WTC11 (cell line): ENCODE measurements around the gene KCNJ6. TPM values are rescaled to one million over a fixed set of nuclear protein-coding genes. Genes with fewer than 3 reads are reported as not detected.

Experiments
- ATAC-seq: fragments of 200-7000 bp; cut with Tn5 transposase; 2 replicates; pipeline ENCODE4 v1.10.0; 2021; ENCODE audit warnings: mild to moderate bottlenecking, moderate library complexity
- CTCF ChIA-PET: fragments of 300-600 bp; sonication (Branson Sonifier 250); formaldehyde crosslinking; loops from one replicate; lab custom pipeline; 2021; ENCODE audit warnings: antibody characterized with exemption; lab: Charles Lee
- POLR2A ChIA-PET: fragments of 350-600 bp; sonication (Branson Sonifier 250); formaldehyde crosslinking; loops from one replicate; lab custom pipeline; 2021; ENCODE audit warnings: antibody characterized with exemption; lab: Charles Lee
- DNase-seq: peaks from one replicate; pipeline ENCODE4 v3.0.0; 2021; ENCODE audit warnings: low spot score
- H3K27ac Mint-ChIP-seq: 2 replicates; pipeline ENCODE4 v1.8.0; 2021; ENCODE audit warnings: mixed read lengths
- H3K27me3 Mint-ChIP-seq: 2 replicates; pipeline ENCODE4 v1.8.0; 2021; ENCODE audit warnings: low read depth, mild to moderate bottlenecking, moderate library complexity, mixed read lengths
- H3K36me3 Mint-ChIP-seq: 2 replicates; pipeline ENCODE4 v1.8.0; 2021; ENCODE audit warnings: mixed read lengths
- H3K4me1 Mint-ChIP-seq: 2 replicates; pipeline ENCODE4 v1.8.0; 2022; ENCODE audit warnings: mixed read lengths
- H3K4me3 Mint-ChIP-seq: 2 replicates; pipeline ENCODE4 v1.8.0; 2021; ENCODE audit warnings: mild to moderate bottlenecking, moderate library complexity, mixed read lengths
- H3K9me3 Mint-ChIP-seq: 2 replicates; pipeline ENCODE4 v1.8.0; 2021; ENCODE audit warnings: mixed read lengths
- CBFB ChIP-seq: sonication (generic); formaldehyde crosslinking; IDR thresholded peaks from 2 replicates; pipeline ENCODE4 v1.8.1; 2022; ENCODE audit warnings: mild to moderate bottlenecking, low read depth, missing genetic modification reagents
- GABPB1 ChIP-seq: sonication (generic); formaldehyde crosslinking; IDR thresholded peaks from 2 replicates; pipeline ENCODE4 v1.8.1; 2023; ENCODE audit warnings: mild to moderate bottlenecking, missing genetic modification reagents
- JUN ChIP-seq: sonication (generic); formaldehyde crosslinking; IDR thresholded peaks from 2 replicates; pipeline ENCODE4 v1.8.0; 2023; ENCODE audit warnings: mild to moderate bottlenecking, missing genetic modification reagents
- KAT7 ChIP-seq: sonication (generic); formaldehyde crosslinking; IDR thresholded peaks from 2 replicates; pipeline ENCODE4 v1.8.1; 2023; ENCODE audit warnings: missing genetic modification reagents, mild to moderate bottlenecking, borderline replicate concordance
- MXD4 ChIP-seq: fragments of 250-450 bp; sonication (Bioruptor Pico); IDR thresholded peaks from 2 replicates; pipeline ENCODE4 v1.8.0; 2021; ENCODE audit warnings: mild to moderate bottlenecking, moderate library complexity, borderline replicate concordance
- NFYB ChIP-seq: sonication (generic); formaldehyde crosslinking; conservative IDR thresholded peaks from 2 replicates; pipeline ENCODE4 v1.8.0; 2022; ENCODE audit warnings: low read depth, missing genetic modification reagents
- PRRX2 ChIP-seq: fragments of 250-450 bp; sonication (Bioruptor Pico); IDR thresholded peaks from 2 replicates; pipeline ENCODE4 v1.8.0; 2021; ENCODE audit warnings: mild to moderate bottlenecking
- SP1 ChIP-seq: sonication (generic); formaldehyde crosslinking; conservative IDR thresholded peaks from 2 replicates; pipeline ENCODE4 v1.8.1; 2022; ENCODE audit warnings: missing genetic modification reagents
- TEAD1 ChIP-seq: sonication (generic); formaldehyde crosslinking; IDR thresholded peaks from 2 replicates; pipeline ENCODE4 v1.8.0; 2022; ENCODE audit warnings: mild to moderate bottlenecking, missing genetic modification reagents
- ZNF263 ChIP-seq: sonication (generic); formaldehyde crosslinking; IDR thresholded peaks from 2 replicates; pipeline ENCODE4 v1.8.1; 2022; ENCODE audit warnings: low read depth, mild to moderate bottlenecking, moderate library complexity, missing genetic modification reagents
- ZNF416 ChIP-seq: fragments of 250-450 bp; sonication (Bioruptor Pico); IDR thresholded peaks from 2 replicates; pipeline ENCODE4 v1.9.0; 2021; ENCODE audit warnings: mild to moderate bottlenecking, inconsistent platforms
- total RNA-seq: library from RNA; stranded (reverse); gene quantifications from 3 replicates; pipeline ENCODE4 v1.2.3, GENCODE V29; 2021
- TF ChIP-seq, protein P1 (sequence below): sonication (generic); formaldehyde crosslinking; IDR thresholded peaks from 2 replicates; pipeline ENCODE4 v1.8.1; 2022; ENCODE audit warnings: mild to moderate bottlenecking, moderate library complexity, missing genetic modification reagents
- TF ChIP-seq, protein P2 (sequence below): sonication (generic); formaldehyde crosslinking; IDR thresholded peaks from 2 replicates; pipeline ENCODE4 v1.8.1; 2023; ENCODE audit warnings: mild to moderate bottlenecking, missing genetic modification reagents, borderline replicate concordance
- TF ChIP-seq, protein P3 (sequence below): sonication (generic); formaldehyde crosslinking; IDR thresholded peaks from 2 replicates; pipeline ENCODE4 v1.8.1; 2022; ENCODE audit warnings: low read depth, missing genetic modification reagents, borderline replicate concordance
- TF ChIP-seq, protein P4 (sequence below): sonication (generic); formaldehyde crosslinking; IDR thresholded peaks from 2 replicates; pipeline ENCODE4 v1.8.1; 2022; ENCODE audit warnings: low read depth, mild to moderate bottlenecking, moderate library complexity, missing genetic modification reagents, borderline replicate concordance
- TF ChIP-seq, protein P5 (sequence below): fragments of 250-450 bp; sonication (Bioruptor Pico); IDR thresholded peaks from 2 replicates; pipeline ENCODE4 v1.9.0; 2021; ENCODE audit warnings: mild to moderate bottlenecking
- TF ChIP-seq, protein P6 (sequence below): sonication (generic); formaldehyde crosslinking; IDR thresholded peaks from 2 replicates; pipeline ENCODE4 v1.8.1; 2023; ENCODE audit warnings: mild to moderate bottlenecking, moderate library complexity, missing genetic modification reagents

KCNJ6 gene
- total RNA-seq, 1 experiment from 2014 or later = 0.35 TPM

DNA sequence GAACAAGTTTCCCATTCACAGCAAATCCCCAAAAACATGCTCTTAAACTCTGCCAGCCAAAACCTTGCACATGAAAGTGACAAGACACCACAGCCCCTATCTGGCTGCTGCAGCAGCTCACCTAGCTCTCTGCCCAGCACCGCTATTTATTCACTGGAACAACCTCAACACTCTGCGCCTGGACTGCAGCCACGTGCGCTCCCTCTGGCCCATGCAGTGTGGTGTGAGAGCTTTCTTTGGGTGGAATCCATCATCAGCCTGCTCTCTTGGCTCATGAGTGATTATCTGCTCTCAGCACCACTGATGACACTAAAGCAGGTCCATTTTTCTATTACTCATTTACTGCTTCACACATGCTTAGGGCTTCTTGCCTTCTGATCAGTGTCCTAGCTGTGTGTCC lies 11.4 kb downstream of the KCNJ6 start:
- TF ChIP-seq PRRX2 (CRISPR knock-in tag) (no peak), SP1 (CRISPR knock-in tag) (no peak), TEAD1 (CRISPR knock-in tag) (no peak), KAT7 (no peak), GABPB1 (CRISPR knock-in tag) (no peak), MXD4 (CRISPR knock-in tag) (no peak), ZNF416 (CRISPR knock-in tag) (no peak), CBFB (no peak)
- TF ChIP-seq, protein P1, sequence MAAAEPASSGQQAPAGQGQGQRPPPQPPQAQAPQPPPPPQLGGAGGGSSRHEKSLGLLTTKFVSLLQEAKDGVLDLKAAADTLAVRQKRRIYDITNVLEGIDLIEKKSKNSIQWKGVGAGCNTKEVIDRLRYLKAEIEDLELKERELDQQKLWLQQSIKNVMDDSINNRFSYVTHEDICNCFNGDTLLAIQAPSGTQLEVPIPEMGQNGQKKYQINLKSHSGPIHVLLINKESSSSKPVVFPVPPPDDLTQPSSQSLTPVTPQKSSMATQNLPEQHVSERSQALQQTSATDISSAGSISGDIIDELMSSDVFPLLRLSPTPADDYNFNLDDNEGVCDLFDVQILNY = no peak
- TF ChIP-seq, protein P2, sequence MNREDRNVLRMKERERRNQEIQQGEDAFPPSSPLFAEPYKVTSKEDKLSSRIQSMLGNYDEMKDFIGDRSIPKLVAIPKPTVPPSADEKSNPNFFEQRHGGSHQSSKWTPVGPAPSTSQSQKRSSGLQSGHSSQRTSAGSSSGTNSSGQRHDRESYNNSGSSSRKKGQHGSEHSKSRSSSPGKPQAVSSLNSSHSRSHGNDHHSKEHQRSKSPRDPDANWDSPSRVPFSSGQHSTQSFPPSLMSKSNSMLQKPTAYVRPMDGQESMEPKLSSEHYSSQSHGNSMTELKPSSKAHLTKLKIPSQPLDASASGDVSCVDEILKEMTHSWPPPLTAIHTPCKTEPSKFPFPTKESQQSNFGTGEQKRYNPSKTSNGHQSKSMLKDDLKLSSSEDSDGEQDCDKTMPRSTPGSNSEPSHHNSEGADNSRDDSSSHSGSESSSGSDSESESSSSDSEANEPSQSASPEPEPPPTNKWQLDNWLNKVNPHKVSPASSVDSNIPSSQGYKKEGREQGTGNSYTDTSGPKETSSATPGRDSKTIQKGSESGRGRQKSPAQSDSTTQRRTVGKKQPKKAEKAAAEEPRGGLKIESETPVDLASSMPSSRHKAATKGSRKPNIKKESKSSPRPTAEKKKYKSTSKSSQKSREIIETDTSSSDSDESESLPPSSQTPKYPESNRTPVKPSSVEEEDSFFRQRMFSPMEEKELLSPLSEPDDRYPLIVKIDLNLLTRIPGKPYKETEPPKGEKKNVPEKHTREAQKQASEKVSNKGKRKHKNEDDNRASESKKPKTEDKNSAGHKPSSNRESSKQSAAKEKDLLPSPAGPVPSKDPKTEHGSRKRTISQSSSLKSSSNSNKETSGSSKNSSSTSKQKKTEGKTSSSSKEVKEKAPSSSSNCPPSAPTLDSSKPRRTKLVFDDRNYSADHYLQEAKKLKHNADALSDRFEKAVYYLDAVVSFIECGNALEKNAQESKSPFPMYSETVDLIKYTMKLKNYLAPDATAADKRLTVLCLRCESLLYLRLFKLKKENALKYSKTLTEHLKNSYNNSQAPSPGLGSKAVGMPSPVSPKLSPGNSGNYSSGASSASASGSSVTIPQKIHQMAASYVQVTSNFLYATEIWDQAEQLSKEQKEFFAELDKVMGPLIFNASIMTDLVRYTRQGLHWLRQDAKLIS (CRISPR knock-in tag) = no peak
- TF ChIP-seq, protein P3, sequence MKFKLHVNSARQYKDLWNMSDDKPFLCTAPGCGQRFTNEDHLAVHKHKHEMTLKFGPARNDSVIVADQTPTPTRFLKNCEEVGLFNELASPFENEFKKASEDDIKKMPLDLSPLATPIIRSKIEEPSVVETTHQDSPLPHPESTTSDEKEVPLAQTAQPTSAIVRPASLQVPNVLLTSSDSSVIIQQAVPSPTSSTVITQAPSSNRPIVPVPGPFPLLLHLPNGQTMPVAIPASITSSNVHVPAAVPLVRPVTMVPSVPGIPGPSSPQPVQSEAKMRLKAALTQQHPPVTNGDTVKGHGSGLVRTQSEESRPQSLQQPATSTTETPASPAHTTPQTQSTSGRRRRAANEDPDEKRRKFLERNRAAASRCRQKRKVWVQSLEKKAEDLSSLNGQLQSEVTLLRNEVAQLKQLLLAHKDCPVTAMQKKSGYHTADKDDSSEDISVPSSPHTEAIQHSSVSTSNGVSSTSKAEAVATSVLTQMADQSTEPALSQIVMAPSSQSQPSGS (CRISPR knock-in tag) = no peak
- TF ChIP-seq, protein P4, sequence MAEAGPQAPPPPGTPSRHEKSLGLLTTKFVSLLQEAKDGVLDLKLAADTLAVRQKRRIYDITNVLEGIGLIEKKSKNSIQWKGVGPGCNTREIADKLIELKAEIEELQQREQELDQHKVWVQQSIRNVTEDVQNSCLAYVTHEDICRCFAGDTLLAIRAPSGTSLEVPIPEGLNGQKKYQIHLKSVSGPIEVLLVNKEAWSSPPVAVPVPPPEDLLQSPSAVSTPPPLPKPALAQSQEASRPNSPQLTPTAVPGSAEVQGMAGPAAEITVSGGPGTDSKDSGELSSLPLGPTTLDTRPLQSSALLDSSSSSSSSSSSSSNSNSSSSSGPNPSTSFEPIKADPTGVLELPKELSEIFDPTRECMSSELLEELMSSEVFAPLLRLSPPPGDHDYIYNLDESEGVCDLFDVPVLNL (CRISPR knock-in tag) = no peak
- TF ChIP-seq, protein P5, sequence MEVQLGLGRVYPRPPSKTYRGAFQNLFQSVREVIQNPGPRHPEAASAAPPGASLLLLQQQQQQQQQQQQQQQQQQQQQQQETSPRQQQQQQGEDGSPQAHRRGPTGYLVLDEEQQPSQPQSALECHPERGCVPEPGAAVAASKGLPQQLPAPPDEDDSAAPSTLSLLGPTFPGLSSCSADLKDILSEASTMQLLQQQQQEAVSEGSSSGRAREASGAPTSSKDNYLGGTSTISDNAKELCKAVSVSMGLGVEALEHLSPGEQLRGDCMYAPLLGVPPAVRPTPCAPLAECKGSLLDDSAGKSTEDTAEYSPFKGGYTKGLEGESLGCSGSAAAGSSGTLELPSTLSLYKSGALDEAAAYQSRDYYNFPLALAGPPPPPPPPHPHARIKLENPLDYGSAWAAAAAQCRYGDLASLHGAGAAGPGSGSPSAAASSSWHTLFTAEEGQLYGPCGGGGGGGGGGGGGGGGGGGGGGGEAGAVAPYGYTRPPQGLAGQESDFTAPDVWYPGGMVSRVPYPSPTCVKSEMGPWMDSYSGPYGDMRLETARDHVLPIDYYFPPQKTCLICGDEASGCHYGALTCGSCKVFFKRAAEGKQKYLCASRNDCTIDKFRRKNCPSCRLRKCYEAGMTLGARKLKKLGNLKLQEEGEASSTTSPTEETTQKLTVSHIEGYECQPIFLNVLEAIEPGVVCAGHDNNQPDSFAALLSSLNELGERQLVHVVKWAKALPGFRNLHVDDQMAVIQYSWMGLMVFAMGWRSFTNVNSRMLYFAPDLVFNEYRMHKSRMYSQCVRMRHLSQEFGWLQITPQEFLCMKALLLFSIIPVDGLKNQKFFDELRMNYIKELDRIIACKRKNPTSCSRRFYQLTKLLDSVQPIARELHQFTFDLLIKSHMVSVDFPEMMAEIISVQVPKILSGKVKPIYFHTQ = no peak
- TF ChIP-seq, all 79 proteins: peak for 0
- no peak for DNase-seq
- no peaks in the 10 kb centered on the region for H3K4me1 Mint-ChIP-seq
- ChIA-PET POLR2A (no interaction called here), CTCF (no interaction called here)
- H3K36me3 Mint-ChIP-seq = no peaks in the 10 kb centered on the region
- no peak overlapping the region for H3K4me3 Mint-ChIP-seq
- no peak overlapping the region for H3K27ac Mint-ChIP-seq
- no peaks in the 10 kb centered on the region for H3K9me3 Mint-ChIP-seq
- no peaks in the 10 kb centered on the region for H3K27me3 Mint-ChIP-seq
- no peak for ATAC-seq

DNA sequence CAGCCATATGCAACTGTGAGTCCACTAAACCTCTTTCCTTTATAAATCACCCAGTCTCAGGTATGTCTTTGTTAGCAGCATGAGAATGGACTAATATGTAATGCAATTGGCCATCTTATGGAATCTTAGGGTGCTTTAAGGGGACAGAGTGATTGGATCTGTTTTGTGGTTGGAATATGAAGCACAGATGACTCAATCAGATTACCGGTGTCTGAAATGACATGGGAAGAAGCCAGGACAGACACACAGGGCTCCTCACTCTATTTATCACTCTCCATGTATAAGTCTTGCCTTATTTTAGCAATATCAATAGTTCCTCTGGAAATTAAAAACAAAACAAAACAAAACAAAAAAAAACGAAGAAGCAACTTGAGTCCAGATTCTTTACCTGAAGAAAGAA lies 12.9 kb downstream of the KCNJ6 start:
- no peak overlapping the region for H3K27ac Mint-ChIP-seq
- no peaks in the 10 kb centered on the region for H3K36me3 Mint-ChIP-seq
- no peaks in the 10 kb centered on the region for H3K9me3 Mint-ChIP-seq
- TF ChIP-seq, protein P6, sequence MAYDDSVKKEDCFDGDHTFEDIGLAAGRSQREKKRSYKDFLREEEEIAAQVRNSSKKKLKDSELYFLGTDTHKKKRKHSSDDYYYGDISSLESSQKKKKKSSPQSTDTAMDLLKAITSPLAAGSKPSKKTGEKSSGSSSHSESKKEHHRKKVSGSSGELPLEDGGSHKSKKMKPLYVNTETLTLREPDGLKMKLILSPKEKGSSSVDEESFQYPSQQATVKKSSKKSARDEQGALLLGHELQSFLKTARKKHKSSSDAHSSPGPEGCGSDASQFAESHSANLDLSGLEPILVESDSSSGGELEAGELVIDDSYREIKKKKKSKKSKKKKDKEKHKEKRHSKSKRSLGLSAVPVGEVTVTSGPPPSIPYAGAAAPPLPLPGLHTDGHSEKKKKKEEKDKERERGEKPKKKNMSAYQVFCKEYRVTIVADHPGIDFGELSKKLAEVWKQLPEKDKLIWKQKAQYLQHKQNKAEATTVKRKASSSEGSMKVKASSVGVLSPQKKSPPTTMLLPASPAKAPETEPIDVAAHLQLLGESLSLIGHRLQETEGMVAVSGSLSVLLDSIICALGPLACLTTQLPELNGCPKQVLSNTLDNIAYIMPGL = no peak
- TF ChIP-seq ZNF263 (CRISPR knock-in tag) (no peak), JUN (CRISPR knock-in tag) (no peak), NFYB (no peak)
- H3K4me1 Mint-ChIP-seq = no peaks in the 10 kb centered on the region
- H3K27me3 Mint-ChIP-seq = no peaks in the 10 kb centered on the region
- ATAC-seq (no peak), DNase-seq (no peak)
- CTCF ChIA-PET = no interaction called here
- POLR2A ChIA-PET = no interaction called here
- H3K4me3 Mint-ChIP-seq = no peak overlapping the region
